ENCODE data around the gene DPYSL5. TPM values are rescaled to one million over a fixed set of nuclear protein-coding genes. Genes with fewer than 3 reads are reported as not detected.
"Not testable (repeated sequence)": the region's sequence is repeated elsewhere in the genome, so short reads cannot be mapped to it uniquely, and the experiment has no call there.

DPYSL5 gene
- total and polyA plus RNA-seq, 9 of the 15 experiments (the other 6 are each of a cell fraction or from before 2014, with no cell fraction given), result 0.06 TPM; not detected in 8

- no peak for DNase-seq (ENCODE audit: extremely low read depth in 1 of 4, low spot score in 3 of 4)
- WGBS (ENCODE audit: insufficient coverage, low coverage, missing lambda C conversion rate), result 6% methylated on average over 13 of the region's 14 CpGs
- no peak overlapping the region for H3K4me2 ChIP-seq (ENCODE audit: insufficient read depth, low read length)
- peaks cover 3% of the 10 kb centered on the region for H3K9me1 ChIP-seq (ENCODE audit: control insufficient read depth, insufficient read depth, low read length)
- in situ Hi-C loops (cut with MboI), result no loop called here
- POLR2A ChIA-PET, result no interaction called here
- FAIRE-seq, result no peak
- no peak for ATAC-seq
- TF ChIP-seq C11orf30 (IDR thresholded peaks at IDR 0.05; ENCODE audit: low read depth) (peak; percentile 29; the same call in 1 of the 2 replicates), ZNF707 (CRISPR knock-in tag; conservative IDR thresholded peaks at IDR 0.05) (no peak), NELFE (IDR thresholded peaks at IDR 0.05; ENCODE audit: insufficient read depth, insufficient read length) (no peak), ZNF316 (IDR thresholded peaks at IDR 0.05) (peak; percentile 59; the same call in 1 of the 2 replicates)
- no TSS peak for BruUV-seq (replicated peaks)
- H4K20me1 ChIP-seq (replicated peaks; ENCODE audit: control insufficient read depth, insufficient read depth, low read length), result no peaks in the 10 kb centered on the region; the same call in 1 of the 2 replicates
- no peak overlapping the region for H3K4me3 ChIP-seq
- H3K79me2 ChIP-seq (ENCODE audit: control insufficient read depth, insufficient read depth, low read length), result no peaks in the 10 kb centered on the region
- no peak overlapping the region for H2AFZ ChIP-seq (ENCODE audit: low read depth, low read length)
- peaks cover 3 to 4% of the 10 kb centered on the region in 2 experiments; a peak in 3 of 5 replicates for H3K4me1 ChIP-seq (replicated peaks in 1 of 2; ENCODE audit: control insufficient read depth in 2 of 2, insufficient read depth in 2 of 2, low read length in 2 of 2)
- CTCF ChIA-PET (ENCODE audit: low intra/inter-chr PET ratio), result no interaction called here
- H3K27me3 ChIP-seq (ENCODE audit: control insufficient read depth in 2 of 2, insufficient read depth in 2 of 2, low read length in 2 of 2), result peaks cover 21 to 48% of the 10 kb centered on the region in 2 experiments; a peak in 4 of 5 replicates
- H3K36me3 ChIP-seq (ENCODE audit: control insufficient read depth, insufficient read depth, low read length), result no peaks in the 10 kb centered on the region
- intact Hi-C loops (cut with micrococcal nuclease), result no loop called here
- H3K9ac ChIP-seq (ENCODE audit: insufficient read depth in 1 of 2, low read depth in 2 of 2, low read length in 2 of 2), result no peak overlapping the region
- no peak overlapping the region for H3K27ac ChIP-seq (ENCODE audit: extremely low read depth, low read depth, low read length)
- no peaks in the 10 kb centered on the region for H3K9me3 ChIP-seq (replicated peaks; ENCODE audit: control insufficient read depth, insufficient read depth, low read depth, low read length)
These were observed 35.9 kb upstream of the DPYSL5 start for GRCh38 chr2:26811791-26812694.

DNA sequence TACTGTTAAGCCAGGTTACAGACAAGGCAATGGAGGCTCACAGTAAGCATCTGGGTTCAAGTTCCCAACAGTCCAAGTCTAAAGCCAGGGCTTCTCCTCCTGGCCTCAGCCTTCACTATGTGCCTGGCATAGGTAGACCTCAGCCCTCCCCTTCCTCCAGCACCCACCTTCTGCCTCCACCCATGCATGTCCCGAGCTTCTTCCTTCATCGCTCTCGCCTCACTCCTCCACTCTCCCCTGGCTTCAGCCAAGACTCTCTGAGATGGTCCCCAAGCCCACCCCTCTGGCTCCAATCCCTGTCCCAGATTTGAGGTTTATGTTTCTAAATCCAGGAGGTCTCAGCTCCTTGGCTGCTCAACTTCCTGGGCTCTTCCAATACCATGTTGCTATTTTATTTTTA is 35.2 kb upstream of the DPYSL5 start:
- no peak for TF ChIP-seq ZNF41 (CRISPR knock-in tag; conservative IDR thresholded peaks at IDR 0.05)
- TF ChIP-seq COPS2 (conservative IDR thresholded peaks at IDR 0.05), result no peak
- no TSS peak for BruUV-seq (replicated peaks)
- ChIA-PET CTCF (ENCODE audit: low intra/inter-chr PET ratio) (no interaction called here), POLR2A (no interaction called here)
- intact Hi-C loops (cut with micrococcal nuclease) (no loop called here), in situ Hi-C loops (cut with MboI) (no loop called here)
- H3K4me3 ChIP-seq, result no peak overlapping the region
- DNase-seq (ENCODE audit: extremely low read depth in 1 of 4, low spot score in 3 of 4) (no peak), FAIRE-seq (no peak), ATAC-seq (no peak)
- H3K4me1 ChIP-seq (replicated peaks in 1 of 2; ENCODE audit: control insufficient read depth in 2 of 2, insufficient read depth in 2 of 2, low read length in 2 of 2), result peaks cover 4 to 5% of the 10 kb centered on the region in 2 experiments; a peak in 3 of 5 replicates
- H3K79me2 ChIP-seq (ENCODE audit: control insufficient read depth, insufficient read depth, low read length), result no peaks in the 10 kb centered on the region
- H4K20me1 ChIP-seq (replicated peaks; ENCODE audit: control insufficient read depth, insufficient read depth, low read length), result no peaks in the 10 kb centered on the region; the same call in 1 of the 2 replicates
- no peak overlapping the region for H3K27ac ChIP-seq (ENCODE audit: extremely low read depth, low read depth, low read length)
- no peak overlapping the region for H3K4me2 ChIP-seq (ENCODE audit: insufficient read depth, low read length)
- H3K9me1 ChIP-seq (ENCODE audit: control insufficient read depth, insufficient read depth, low read length), result peaks cover 3% of the 10 kb centered on the region
- no peak overlapping the region for H2AFZ ChIP-seq (ENCODE audit: low read depth, low read length)
- H3K36me3 ChIP-seq (ENCODE audit: control insufficient read depth, insufficient read depth, low read length), result no peaks in the 10 kb centered on the region
- no peak overlapping the region for H3K9ac ChIP-seq (ENCODE audit: insufficient read depth in 1 of 2, low read depth in 2 of 2, low read length in 2 of 2)
- no peaks in the 10 kb centered on the region for H3K9me3 ChIP-seq (replicated peaks; ENCODE audit: control insufficient read depth, insufficient read depth, low read depth, low read length)
- WGBS (ENCODE audit: insufficient coverage, low coverage, missing lambda C conversion rate), result 0% methylated on average over 2 of the region's 3 CpGs
- peaks cover 21 to 53% of the 10 kb centered on the region in 2 experiments; a peak in 4 of 5 replicates for H3K27me3 ChIP-seq (ENCODE audit: control insufficient read depth in 2 of 2, insufficient read depth in 2 of 2, low read length in 2 of 2)

- H3K9me1 ChIP-seq (ENCODE audit: control insufficient read depth, insufficient read depth, low read length); H3K36me3 ChIP-seq (ENCODE audit: control insufficient read depth, insufficient read depth, low read length); CTCF ChIA-PET (ENCODE audit: low intra/inter-chr PET ratio); H3K4me1 ChIP-seq (replicated peaks in 1 of 2; ENCODE audit: control insufficient read depth in 2 of 2, insufficient read depth in 2 of 2, low read length in 2 of 2); BruUV-seq (replicated peaks); H3K4me3 ChIP-seq; ATAC-seq; DNase-seq (ENCODE audit: extremely low read depth in 1 of 4, low spot score in 3 of 4); H3K9ac ChIP-seq (ENCODE audit: insufficient read depth in 1 of 2, low read depth in 2 of 2, low read length in 2 of 2); FAIRE-seq; H3K79me2 ChIP-seq (ENCODE audit: control insufficient read depth, insufficient read depth, low read length); H3K27ac ChIP-seq (ENCODE audit: extremely low read depth, low read depth, low read length); in situ Hi-C loops (cut with MboI); H3K4me2 ChIP-seq (ENCODE audit: insufficient read depth, low read length); H2AFZ ChIP-seq (ENCODE audit: low read depth, low read length); intact Hi-C loops (cut with micrococcal nuclease); H3K9me3 ChIP-seq (replicated peaks; ENCODE audit: control insufficient read depth, insufficient read depth, low read depth, low read length); H4K20me1 ChIP-seq (replicated peaks; ENCODE audit: control insufficient read depth, insufficient read depth, low read length): not testable (repeated sequence)
- WGBS (ENCODE audit: insufficient coverage, low coverage, missing lambda C conversion rate), result 51% methylated on average over 31 of the region's 52 CpGs
- H3K27me3 ChIP-seq (ENCODE audit: control insufficient read depth in 2 of 2, insufficient read depth in 2 of 2, low read length in 2 of 2), result peaks cover 32 to 65% of the 10 kb centered on the region in 2 experiments; a peak in 4 of 5 replicates
- POLR2A ChIA-PET, result interaction anchor here (0.9 to 1.0 kb wide), 2 partner anchors 26 to 32 kb away, joined by 4 read pairs; no protein-coding TSS in a partner anchor
These were observed 33.7 kb upstream of the DPYSL5 start for GRCh38 chr2:26814072-26814765.

Measured in K562 (cell line).